GM12878 (cell line): Measurements from ENCODE around the gene CACNA2D1. TPM values are rescaled to one million over a fixed set of nuclear protein-coding genes. Genes with fewer than 3 reads are reported as not detected.

Experiments
- ATAC-seq: fragments of 200-7000 bp; cut with Tn5 transposase; 3 replicates; pipeline ENCODE4 v1.9.1; 2020; ENCODE audit warnings: mild to moderate bottlenecking, moderate library complexity
- BruUV-seq: library from RNA; stranded (reverse); fragments of 400-500 nt; replicated peaks from 2 replicates; lab custom pipeline; 2021; lab: Mats Ljungman, UMichigan
- CTCF ChIA-PET: fragments of 300-600 bp; sonication (Branson Sonifier 250); formaldehyde crosslinking; extraction: SDS; loops from one replicate; lab custom pipeline; 2021; ENCODE audit warnings: inconsistent platforms; lab: Yijun Ruan, JAX
- POLR2A ChIA-PET: fragments of 350-600 bp; formaldehyde crosslinking; extraction: SDS; loops from one replicate; lab custom pipeline; 2021; ENCODE audit warnings: inconsistent platforms; lab: Charles Lee
- RAD21 ChIA-PET: fragments of 300-600 bp; sonication (Branson Sonifier 250); formaldehyde crosslinking; loops from one replicate; lab custom pipeline; 2023; ENCODE audit warnings: antibody characterized with exemption; ENCODE audit not compliant: unreplicated experiment; lab: Charles Lee
- SMC1A ChIA-PET: fragments of 300-600 bp; sonication (Branson Sonifier 250); formaldehyde crosslinking; loops from one replicate; lab custom pipeline; 2023; ENCODE audit not compliant: unreplicated experiment, uncharacterized antibody; lab: Charles Lee
- DNase-seq: peaks from one replicate; pipeline ENCODE4 v3.0.0-alpha.2; 2011; ENCODE audit warnings: low read depth, low spot score
- FAIRE-seq: peaks from 3 replicates; lab custom pipeline; 2011; peaks lifted over from hg19 to GRCh38; lab: Jason Lieb, UNC
- H2AFZ ChIP-seq: 2 replicates; pipeline ENCODE4 v1.6.0; 2011; ENCODE audit warnings: low read depth, low read length, control low read depth; ENCODE audit not compliant: control insufficient read depth
- H3K27ac ChIP-seq: 2 replicates; pipeline ENCODE4 v1.5.1; 2011; ENCODE audit warnings: control low read depth; ENCODE audit not compliant: control insufficient read depth, insufficient read depth
- H3K27me3 ChIP-seq, 2 experiments: replicated peaks in 1 of 2; 2 replicates each; pipeline versions ENCODE4 v1.6.0 to v1.6.1; 2011; ENCODE audit warnings: low read length in 1 of 2; ENCODE audit not compliant: control insufficient read depth in 2 of 2, insufficient read depth in 2 of 2
- H3K36me3 ChIP-seq, 2 experiments: 2 replicates each; pipeline ENCODE4 v1.5.1; 2011; ENCODE audit warnings: low read length in 1 of 2; ENCODE audit not compliant: control insufficient read depth in 2 of 2, insufficient read depth in 2 of 2
- H3K4me1 ChIP-seq: 2 replicates; pipeline ENCODE4 v1.6.1; 2011; ENCODE audit warnings: mild to moderate bottlenecking, low read length, moderate library complexity, mixed read lengths; ENCODE audit not compliant: control insufficient read depth, insufficient read depth
- H3K4me2 ChIP-seq: 2 replicates; pipeline ENCODE4 v1.6.0; 2011; ENCODE audit warnings: control low read depth; ENCODE audit not compliant: control insufficient read depth, insufficient read depth
- H3K4me3 ChIP-seq: fragments of 200-600 bp; sonication (generic); 2 replicates; pipeline ENCODE4 v1.5.1; 2016
- H3K79me2 ChIP-seq: 2 replicates; pipeline ENCODE4 v1.6.0; 2011; ENCODE audit warnings: low read length; ENCODE audit not compliant: control insufficient read depth, insufficient read depth
- H3K9ac ChIP-seq: 2 replicates; pipeline ENCODE4 v1.8.0; 2011; ENCODE audit warnings: low read length, control low read depth, mixed read lengths; ENCODE audit not compliant: control insufficient read depth, insufficient read depth
- H3K9me3 ChIP-seq: replicated peaks from 3 replicates; pipeline ENCODE4 v1.5.1; 2011; ENCODE audit warnings: mild to moderate bottlenecking, low read length; ENCODE audit not compliant: control insufficient read depth, insufficient read depth
- H4K20me1 ChIP-seq: 2 replicates; pipeline ENCODE4 v1.6.0; 2011; ENCODE audit not compliant: control insufficient read depth, insufficient read depth
- CTCF ChIP-seq, 3 experiments: IDR thresholded peaks in 2 of 3; conservative IDR thresholded peaks in 1 of 3; 2 replicates each; pipeline ENCODE4 v1.5.1; 2011; ENCODE audit warnings: low read depth in 3 of 3, low read length in 3 of 3, mild to moderate bottlenecking in 3 of 3, control low read depth in 2 of 3, moderate library complexity in 2 of 3, inconsistent platforms in 1 of 3, mixed read lengths in 1 of 3; ENCODE audit not compliant: control insufficient read depth in 2 of 3, insufficient read depth in 1 of 3; ENCODE audit errors: extremely low read depth in 1 of 3
- PAX5 ChIP-seq: IDR thresholded peaks from 2 replicates; pipeline ENCODE4 v1.6.1; 2011; ENCODE audit warnings: low read depth, low read length, borderline replicate concordance
- RAD21 ChIP-seq: IDR thresholded peaks from 2 replicates; pipeline ENCODE4 v1.6.1; 2011; ENCODE audit warnings: mild to moderate bottlenecking, low read depth, low read length, moderate library complexity; ENCODE audit not compliant: insufficient read depth
- WGBS: methylation state at CpG from one replicate; pipeline ENCODE4 v1.1.6; 2016; ENCODE audit warnings: low lambda C conversion rate; ENCODE audit not compliant: insufficient replicate concordance, insufficient coverage; ENCODE audit errors: missing lambda C conversion rate; 5-methylcytosine and 5-hydroxymethylcytosine counted together
- in situ Hi-C: fragments of 300-500 bp; cut with MboI; formaldehyde crosslinking; loops from 9 replicates; pipeline ENCODE4 v1.14.3; 2018; ENCODE audit warnings: mixed read lengths
- intact Hi-C: fragments of 100-400 bp; cut with micrococcal nuclease; formaldehyde crosslinking; loops from one replicate; pipeline ENCODE4 v1.14.2; 2022; ENCODE audit not compliant: unreplicated experiment
- polyA plus RNA-seq, 11 experiments: library from polyadenylated mRNA; depleted of rRNA in 4 of 11; unstranded in 6 of 11; stranded (reverse) in 5 of 11; fragments of >200 nt; fragmentation: Nextera tagmentation in 4 of 11; fragmentation: Illumina TruSeq in 1 of 11; extraction: Ambion mirVana in 4 of 11; extraction: Trizol in 1 of 11; gene quantifications; 1 replicate in 1 of 11; 2 replicates in 10 of 11; pipeline versions ENCODE4 v1.2.1 to v1.2.3, GENCODE V29; 2011 to 2016; ENCODE audit warnings: inconsistent platforms in 2 of 11, missing spikeins in 2 of 11, low read depth in 1 of 11
- total RNA-seq, 4 experiments: library from RNA; depleted of rRNA in 3 of 4; stranded (reverse); fragments of >200 nt in 3 of 4; fragmentation: Illumina TruSeq in 1 of 4; extraction: Trizol in 1 of 4; gene quantifications; 2 replicates each; pipeline versions ENCODE4 v1.2.1 to v1.2.3, GENCODE V29; 2013 to 2021

Gene CACNA2D1
- total and polyA plus RNA-seq, 10 of the 15 experiments (the other 5 are each of a cell fraction or from before 2014, with no cell fraction given): 0.14 to 14.8 (median 0.97) TPM

DNA sequence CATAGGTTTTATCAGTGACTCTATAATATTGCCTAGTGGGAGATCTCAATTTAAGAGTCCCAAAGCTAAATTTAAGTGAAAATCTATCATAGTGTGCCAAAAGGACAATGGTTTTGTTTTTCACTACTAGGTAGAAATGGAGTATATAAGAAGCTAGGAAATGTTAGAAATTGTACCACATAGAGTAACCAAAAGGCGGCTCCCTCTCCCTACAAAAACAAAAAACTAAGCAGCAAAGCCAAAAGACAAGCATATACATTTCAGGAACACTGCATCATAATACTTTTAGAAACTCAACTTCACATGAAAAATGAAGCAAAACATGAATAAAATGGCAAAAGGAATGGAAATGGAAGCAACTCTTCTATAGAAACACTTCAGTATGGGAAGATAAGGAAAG lies 271.6 kb downstream of the CACNA2D1 start:
- FAIRE-seq (no peak), ATAC-seq (peak; percentile 64), DNase-seq (no peak)
- in situ Hi-C loops (no loop called here), intact Hi-C loops (loop anchor here (5.0 kb wide), 1 partner anchor 400 kb away; no protein-coding TSS in a partner anchor)
- H3K79me2 ChIP-seq: no peaks in the 10 kb centered on the region
- 33% methylated on average over 1 of the region's 1 CpG for WGBS
- no peaks in the 10 kb centered on the region for H3K27me3 ChIP-seq
- ChIA-PET CTCF (interaction anchor here (0.7 to 4.4 kb wide), 21 partner anchors 9 to 565 kb away, joined by 3 to 23 read pairs (median 4); no protein-coding TSS in a partner anchor), RAD21 (interaction anchor here (0.8 to 1.8 kb wide), 6 partner anchors 49 to 434 kb away, joined by 3 to 12 read pairs (median 3); no protein-coding TSS in a partner anchor), POLR2A (interaction anchor here (0.6 to 1.3 kb wide), 5 partner anchors 10 to 405 kb away, joined by 4 to 6 read pairs (median 4); no protein-coding TSS in a partner anchor), SMC1A (interaction anchor here (0.9 to 8.5 kb wide), 18 partner anchors 8 to 437 kb away, joined by 3 to 57 read pairs (median 6); no protein-coding TSS in a partner anchor)
- H3K4me2 ChIP-seq: no peak overlapping the region
- no peaks in the 10 kb centered on the region for H3K9me3 ChIP-seq
- no peak overlapping the region for H2AFZ ChIP-seq
- no TSS peak for BruUV-seq
- no peak overlapping the region for H3K9ac ChIP-seq
- H3K4me3 ChIP-seq: no peak overlapping the region
- H3K4me1 ChIP-seq: no peaks in the 10 kb centered on the region
- no peak overlapping the region for H3K27ac ChIP-seq
- no peaks in the 10 kb centered on the region for H4K20me1 ChIP-seq
- H3K36me3 ChIP-seq: no peaks in the 10 kb centered on the region
- TF ChIP-seq CTCF (IDR thresholded peaks at IDR 0.05 in 2 of 3, conservative IDR thresholded peaks at IDR 0.05 in 1 of 3; ENCODE audit: control insufficient read depth in 2 of 3, extremely low read depth in 1 of 3, insufficient read depth in 1 of 3, low read depth in 3 of 3, low read length in 3 of 3): peak in 1 of 3 experiments; percentile 5; a peak in 2 of 6 replicates
- TF ChIP-seq RAD21: peak; percentile 36; the same call in 1 of the 2 replicates
- TF ChIP-seq PAX5: no peak
